T-helper 22 cell (primary cell): ENCODE results near the gene XIRP2.
"Not testable (repeated sequence)": the region's sequence is repeated elsewhere in the genome, so short reads cannot be mapped to it uniquely, and the experiment has no call there.

Experiments used
- DNase-seq: peaks from one replicate; pipeline ENCODE4 v3.0.0-alpha.2; 2020; ENCODE audit warnings: low read depth

Gene XIRP2

GRCh38 chr2:166944909-166945308 lies 56.6 kb downstream of the XIRP2 start:
- no peak for DNase-seq

- no peak for DNase-seq
Measured at GRCh38 chr2:166957686-166958085, 69.4 kb downstream of the XIRP2 start.

- no peak for DNase-seq
Measured at GRCh38 chr2:166958986-166959481, 70.8 kb downstream of the XIRP2 start.

- DNase-seq = no peak
Measured at GRCh38 chr2:166959556-166959955, 71.3 kb downstream of the XIRP2 start.

GRCh38 chr2:166960702-166961270 lies 72.5 kb downstream of the XIRP2 start:
- no peak for DNase-seq

- DNase-seq = no peak
Measured at GRCh38 chr2:166961933-166962332, 73.7 kb downstream of the XIRP2 start.

- no peak for DNase-seq
Measured at GRCh38 chr2:166969486-166969885, 81.2 kb downstream of the XIRP2 start.

- DNase-seq = no peak
Measured at GRCh38 chr2:166972002-166972401, 83.7 kb downstream of the XIRP2 start.

- DNase-seq = no peak
Measured at GRCh38 chr2:166972418-166972817, 84.1 kb downstream of the XIRP2 start.

- DNase-seq = no peak
Measured at GRCh38 chr2:166984188-166984587, 95.9 kb downstream of the XIRP2 start.

- no peak for DNase-seq
Measured at GRCh38 chr2:166984797-166985196, 96.5 kb downstream of the XIRP2 start.

GRCh38 chr2:166994588-166995336 lies 106.5 kb downstream of the XIRP2 start:
- no peak for DNase-seq

GRCh38 chr2:166996465-166996864 lies 108.2 kb downstream of the XIRP2 start:
- no peak for DNase-seq

- no peak for DNase-seq
Measured at GRCh38 chr2:167001165-167001564, 112.9 kb downstream of the XIRP2 start.

GRCh38 chr2:167005096-167005495 lies 116.8 kb downstream of the XIRP2 start:
- DNase-seq = no peak

- DNase-seq = no peak
Measured at GRCh38 chr2:167013227-167013626, 124.9 kb downstream of the XIRP2 start.

GRCh38 chr2:167015806-167016205 lies 127.5 kb downstream of the XIRP2 start:
- DNase-seq = no peak

GRCh38 chr2:167017021-167017420 lies 128.7 kb downstream of the XIRP2 start:
- DNase-seq = no peak

- no peak for DNase-seq
Measured at GRCh38 chr2:167018590-167018989, 130.3 kb downstream of the XIRP2 start.

GRCh38 chr2:167028503-167028902 lies 140.2 kb downstream of the XIRP2 start:
- DNase-seq = no peak

GRCh38 chr2:167034976-167035375 lies 146.7 kb downstream of the XIRP2 start:
- not testable (repeated sequence) for DNase-seq

- no peak for DNase-seq
Measured at GRCh38 chr2:167048829-167049228, 160.5 kb downstream of the XIRP2 start.

GRCh38 chr2:167049659-167050058 lies 161.4 kb downstream of the XIRP2 start:
- no peak for DNase-seq

- DNase-seq = no peak
Measured at GRCh38 chr2:167052825-167053224, 164.5 kb downstream of the XIRP2 start.
